Measurements from ENCODE around the gene PDAP1. TPM values are rescaled to one million over a fixed set of nuclear protein-coding genes. Genes with fewer than 3 reads are reported as not detected.
"Not testable (repeated sequence)": the region's sequence is repeated elsewhere in the genome, so short reads cannot be mapped to it uniquely, and the experiment has no call there.

PDAP1 gene
- total RNA-seq, 2 donors from 2014 or later = 147 to 165 TPM

- no peaks in the 10 kb centered on the region for H3K4me1 Mint-ChIP-seq
- H3K36me3 Mint-ChIP-seq (ENCODE audit: low read depth) = peaks cover 49% of the 10 kb centered on the region
- Histone ChIP-seq H3K4me1 (ENCODE audit: control insufficient read depth, insufficient read depth, low read length) (no peaks in the 10 kb centered on the region), H3K27me3 (ENCODE audit: control insufficient read depth, insufficient read depth, low read length, poor library complexity, severe bottlenecking) (no peaks in the 10 kb centered on the region), H3K27ac (ENCODE audit: low read depth, low read length) (no peak overlapping the region), H3K36me3 (ENCODE audit: control insufficient read depth, insufficient read depth, low read length) (peaks cover 49% of the 10 kb centered on the region), H3K9me3 (ENCODE audit: control insufficient read depth, low read length) (no peaks in the 10 kb centered on the region), H3K9ac (ENCODE audit: extremely low read depth, low read length, poor library complexity, severe bottlenecking) (no peak overlapping the region), H3K4me3 (ENCODE audit: low read length) (no peak overlapping the region)
- no peaks in the 10 kb centered on the region for H3K9me3 Mint-ChIP-seq
- no peak for DNase-seq
- 92 to 98% methylated on average over 16 to 20 of the region's 20 CpGs for WGBS, 2 experiments (ENCODE audit: insufficient coverage in 1 of 2, insufficient read length in 1 of 2)
- TF ChIP-seq, protein P1, sequence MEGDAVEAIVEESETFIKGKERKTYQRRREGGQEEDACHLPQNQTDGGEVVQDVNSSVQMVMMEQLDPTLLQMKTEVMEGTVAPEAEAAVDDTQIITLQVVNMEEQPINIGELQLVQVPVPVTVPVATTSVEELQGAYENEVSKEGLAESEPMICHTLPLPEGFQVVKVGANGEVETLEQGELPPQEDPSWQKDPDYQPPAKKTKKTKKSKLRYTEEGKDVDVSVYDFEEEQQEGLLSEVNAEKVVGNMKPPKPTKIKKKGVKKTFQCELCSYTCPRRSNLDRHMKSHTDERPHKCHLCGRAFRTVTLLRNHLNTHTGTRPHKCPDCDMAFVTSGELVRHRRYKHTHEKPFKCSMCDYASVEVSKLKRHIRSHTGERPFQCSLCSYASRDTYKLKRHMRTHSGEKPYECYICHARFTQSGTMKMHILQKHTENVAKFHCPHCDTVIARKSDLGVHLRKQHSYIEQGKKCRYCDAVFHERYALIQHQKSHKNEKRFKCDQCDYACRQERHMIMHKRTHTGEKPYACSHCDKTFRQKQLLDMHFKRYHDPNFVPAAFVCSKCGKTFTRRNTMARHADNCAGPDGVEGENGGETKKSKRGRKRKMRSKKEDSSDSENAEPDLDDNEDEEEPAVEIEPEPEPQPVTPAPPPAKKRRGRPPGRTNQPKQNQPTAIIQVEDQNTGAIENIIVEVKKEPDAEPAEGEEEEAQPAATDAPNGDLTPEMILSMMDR (conservative IDR thresholded peaks at IDR 0.05) = no peak
- no peak overlapping the region for H3K27ac Mint-ChIP-seq
- H3K4me3 Mint-ChIP-seq = no peak overlapping the region
- no peaks in the 10 kb centered on the region for H3K27me3 Mint-ChIP-seq (ENCODE audit: insufficient read depth)
Observed at GRCh38 chr7:99387912-99388311, 20.5 kb downstream of the PDAP1 start.

GRCh38 chr7:99387239-99387635 is 21.2 kb downstream of the PDAP1 start:
- not testable (repeated sequence) for H3K27me3 ChIP-seq (ENCODE audit: control insufficient read depth, insufficient read depth, low read length, poor library complexity, severe bottlenecking); H3K4me1 ChIP-seq (ENCODE audit: control insufficient read depth, insufficient read depth, low read length); H3K27ac Mint-ChIP-seq; H3K27me3 Mint-ChIP-seq (ENCODE audit: insufficient read depth); DNase-seq; H3K27ac ChIP-seq (ENCODE audit: low read depth, low read length); H3K4me3 ChIP-seq (ENCODE audit: low read length); H3K9ac ChIP-seq (ENCODE audit: extremely low read depth, low read length, poor library complexity, severe bottlenecking); H3K4me3 Mint-ChIP-seq; H3K9me3 ChIP-seq (ENCODE audit: control insufficient read depth, low read length); H3K9me3 Mint-ChIP-seq; H3K4me1 Mint-ChIP-seq
- peaks cover 49% of the 10 kb centered on the region for H3K36me3 Mint-ChIP-seq (ENCODE audit: low read depth)
- 87 to 94% methylated on average over 12 to 14 of the region's 14 CpGs for WGBS, 2 experiments (ENCODE audit: insufficient coverage in 1 of 2, insufficient read length in 1 of 2)
- peaks cover 49% of the 10 kb centered on the region for H3K36me3 ChIP-seq (ENCODE audit: control insufficient read depth, insufficient read depth, low read length)

- no peak overlapping the region for H3K4me3 Mint-ChIP-seq
- no peaks in the 10 kb centered on the region for H3K9me3 Mint-ChIP-seq
- H3K4me1 Mint-ChIP-seq = no peaks in the 10 kb centered on the region
- no peaks in the 10 kb centered on the region for H3K27me3 Mint-ChIP-seq (ENCODE audit: insufficient read depth)
- no peak for DNase-seq
- peaks cover 45% of the 10 kb centered on the region for H3K36me3 Mint-ChIP-seq (ENCODE audit: low read depth)
- Histone ChIP-seq H3K4me1 (ENCODE audit: control insufficient read depth, insufficient read depth, low read length) (no peaks in the 10 kb centered on the region), H3K36me3 (ENCODE audit: control insufficient read depth, insufficient read depth, low read length) (peaks cover 49% of the 10 kb centered on the region), H3K4me3 (ENCODE audit: low read length) (no peak overlapping the region), H3K9ac (ENCODE audit: extremely low read depth, low read length, poor library complexity, severe bottlenecking) (no peak overlapping the region), H3K9me3 (ENCODE audit: control insufficient read depth, low read length) (no peaks in the 10 kb centered on the region), H3K27me3 (ENCODE audit: control insufficient read depth, insufficient read depth, low read length, poor library complexity, severe bottlenecking) (no peaks in the 10 kb centered on the region), H3K27ac (ENCODE audit: low read depth, low read length) (no peak overlapping the region)
- WGBS, 2 experiments (ENCODE audit: insufficient coverage in 1 of 2, insufficient read length in 1 of 2) = 85 to 89% methylated on average over 7 to 9 of the region's 9 CpGs
- H3K27ac Mint-ChIP-seq = no peak overlapping the region
- TF ChIP-seq, protein P1 (conservative IDR thresholded peaks at IDR 0.05) = peak; percentile 60
Observed at GRCh38 chr7:99386584-99387238, 21.7 kb downstream of the PDAP1 start.

GRCh38 chr7:99385564-99385963 is 22.8 kb downstream of the PDAP1 start:
- H3K27me3 Mint-ChIP-seq (ENCODE audit: insufficient read depth) = no peaks in the 10 kb centered on the region
- H3K4me1 Mint-ChIP-seq = no peaks in the 10 kb centered on the region
- Histone ChIP-seq H3K9ac (ENCODE audit: extremely low read depth, low read length, poor library complexity, severe bottlenecking) (no peak overlapping the region), H3K27me3 (ENCODE audit: control insufficient read depth, insufficient read depth, low read length, poor library complexity, severe bottlenecking) (no peaks in the 10 kb centered on the region), H3K27ac (ENCODE audit: low read depth, low read length) (no peak overlapping the region), H3K4me1 (ENCODE audit: control insufficient read depth, insufficient read depth, low read length) (no peaks in the 10 kb centered on the region), H3K9me3 (ENCODE audit: control insufficient read depth, low read length) (no peaks in the 10 kb centered on the region), H3K36me3 (ENCODE audit: control insufficient read depth, insufficient read depth, low read length) (peaks cover 40% of the 10 kb centered on the region), H3K4me3 (ENCODE audit: low read length) (no peak overlapping the region)
- no peak overlapping the region for H3K27ac Mint-ChIP-seq
- no peak overlapping the region for H3K4me3 Mint-ChIP-seq
- WGBS, 2 experiments (ENCODE audit: insufficient coverage in 1 of 2, insufficient read length in 1 of 2) = 94% methylated on average over 7 to 8 of the region's 8 CpGs
- TF ChIP-seq, protein P1 (conservative IDR thresholded peaks at IDR 0.05) = no peak
- H3K9me3 Mint-ChIP-seq = no peaks in the 10 kb centered on the region
- DNase-seq = no peak
- H3K36me3 Mint-ChIP-seq (ENCODE audit: low read depth) = peaks cover 41% of the 10 kb centered on the region
